HL-60 (cell line): ENCODE results near the gene GVQW3.

Experiments used
- DNase-seq, 2 experiments: peaks; one replicate each; pipeline ENCODE4 v3.0.0-alpha.2; 2010 to 2020; ENCODE audit warnings: low read depth in 1 of 2, low spot score in 1 of 2
- H3K27ac ChIP-seq: fragments of 250-450 bp; sonication (Bioruptor Pico); replicated peaks from 2 replicates; pipeline ENCODE4 v1.5.1; 2020; ENCODE audit warnings: mild to moderate bottlenecking, moderate library complexity
- H3K27me3 ChIP-seq: fragments of 250-450 bp; sonication (Bioruptor Pico); 2 replicates; pipeline ENCODE4 v1.5.1; 2021; ENCODE audit warnings: mild to moderate bottlenecking, moderate library complexity; ENCODE audit not compliant: insufficient read depth, poor library complexity, severe bottlenecking
- H3K4me3 ChIP-seq: replicated peaks from 2 replicates; pipeline ENCODE4 v1.5.1; 2011; ENCODE audit warnings: mild to moderate bottlenecking, control low read depth, low read length; ENCODE audit not compliant: insufficient read depth
- CTCF ChIP-seq: IDR thresholded peaks from one replicate; pipeline ENCODE4 v1.5.1; 2011; ENCODE audit warnings: low read length, control low read depth, inconsistent platforms; ENCODE audit not compliant: insufficient read depth
- GABPA ChIP-seq: IDR thresholded peaks from 2 replicates; pipeline ENCODE4 v1.6.1; 2012; ENCODE audit warnings: low read depth
- POLR2AphosphoS5 ChIP-seq: IDR thresholded peaks from 2 replicates; pipeline ENCODE4 v1.6.1; 2012; ENCODE audit warnings: low read depth
- REST ChIP-seq: IDR thresholded peaks from 2 replicates; pipeline ENCODE4 v1.6.1; 2012; ENCODE audit warnings: low read depth; ENCODE audit not compliant: insufficient replicate concordance
- SPI1 ChIP-seq: IDR thresholded peaks from 2 replicates; pipeline ENCODE4 v1.6.1; 2012; ENCODE audit warnings: low read depth, mild to moderate bottlenecking, borderline replicate concordance

GVQW3 gene

GRCh38 chr11:76456571-76456970, 75.4 kb downstream of the GVQW3 start:
- H3K4me3 ChIP-seq, result no peak overlapping the region
- no peak for TF ChIP-seq GABPA
- TF ChIP-seq POLR2AphosphoS5, result no peak
- no peak for TF ChIP-seq SPI1
- TF ChIP-seq CTCF, result no peak
- no peak for TF ChIP-seq REST

More at GRCh38 chr11:76456571-76456970, 75.4 kb downstream of the GVQW3 start:
- H3K27ac ChIP-seq, result no peak overlapping the region
- H3K27me3 ChIP-seq, result no peaks in the 10 kb centered on the region
- no peak for DNase-seq
